IMR-90 (cell line): ENCODE measurements around the gene SYT17. TPM values are rescaled to one million over a fixed set of nuclear protein-coding genes. Genes with fewer than 3 reads are reported as not detected.

Experiments
- ATAC-seq: fragments of 200-7000 bp; cut with Tn5 transposase; 2 replicates; pipeline ENCODE4 v1.9.1; 2020; ENCODE audit warnings: low read depth, mild to moderate bottlenecking, moderate library complexity
- BruUV-seq: library from RNA; stranded (reverse); fragments of 400-500 nt; replicated peaks from 2 replicates; lab custom pipeline; 2021; lab: Mats Ljungman, UMichigan
- CTCF ChIA-PET: fragments of 300-600 bp; formaldehyde crosslinking; extraction: SDS; loops from one replicate; lab custom pipeline; 2021; ENCODE audit warnings: antibody characterized with exemption; lab: Yijun Ruan, JAX
- POLR2A ChIA-PET: fragments of 300-600 bp; sonication (Branson Sonifier 250); formaldehyde crosslinking; loops from one replicate; lab custom pipeline; 2022; ENCODE audit warnings: antibody characterized with exemption; ENCODE audit not compliant: unreplicated experiment; lab: Charles Lee
- DNase-seq: peaks from one replicate; pipeline ENCODE4 v3.0.0; 2013
- H2AFZ ChIP-seq: replicated peaks from 2 replicates; pipeline ENCODE3; 2013; ENCODE audit warnings: low read length, mild to moderate bottlenecking; ENCODE audit not compliant: poor library complexity
- H2AK5ac ChIP-seq: 2 replicates; pipeline ENCODE4 v1.6.1; 2013; ENCODE audit warnings: low read depth, low read length, inconsistent platforms
- H2AK9ac ChIP-seq: replicated peaks from 2 replicates; pipeline ENCODE3; 2013; ENCODE audit warnings: mild to moderate bottlenecking, low read depth, low read length, moderate library complexity; ENCODE audit not compliant: poor library complexity
- H2BK120ac ChIP-seq: 2 replicates; pipeline ENCODE4 v1.6.1; 2013; ENCODE audit warnings: low read depth, low read length, inconsistent platforms
- H2BK15ac ChIP-seq: 3 replicates; pipeline ENCODE4 v1.6.1; 2013; ENCODE audit warnings: low read depth, low read length, inconsistent platforms
- H2BK20ac ChIP-seq: 2 replicates; pipeline ENCODE4 v1.6.1; 2013; ENCODE audit warnings: low read depth, mild to moderate bottlenecking, inconsistent platforms, low read length, moderate library complexity
- H2BK5ac ChIP-seq: 2 replicates; pipeline ENCODE4 v1.6.1; 2013; ENCODE audit warnings: mild to moderate bottlenecking, low read depth, low read length, inconsistent platforms; ENCODE audit not compliant: poor library complexity, severe bottlenecking
- H3K14ac ChIP-seq: replicated peaks from 2 replicates; pipeline ENCODE4 v1.6.1; 2013; ENCODE audit warnings: low read depth, low read length, inconsistent platforms
- H3K18ac ChIP-seq: 2 replicates; pipeline ENCODE4 v1.6.1; 2013; ENCODE audit warnings: low read depth, low read length, control low read depth
- H3K23ac ChIP-seq: 2 replicates; pipeline ENCODE4 v1.6.1; 2013; ENCODE audit warnings: low read depth, low read length, inconsistent platforms
- H3K27ac ChIP-seq: 2 replicates; pipeline ENCODE4 v1.5.1; 2013; ENCODE audit warnings: mild to moderate bottlenecking, control low read depth, low read length; ENCODE audit not compliant: insufficient read depth
- H3K27me3 ChIP-seq: 2 replicates; pipeline ENCODE4 v1.6.1; 2013; ENCODE audit warnings: low read length; ENCODE audit not compliant: control insufficient read depth, insufficient read depth
- H3K36me3 ChIP-seq: 2 replicates; pipeline ENCODE4 v1.6.1; 2013; ENCODE audit warnings: low read length, mixed read lengths; ENCODE audit not compliant: control insufficient read depth, insufficient read depth
- H3K4ac ChIP-seq: 2 replicates; pipeline ENCODE4 v1.6.1; 2013; ENCODE audit warnings: low read depth, low read length, inconsistent platforms
- H3K4me1 ChIP-seq: 2 replicates; pipeline ENCODE4 v1.6.1; 2013; ENCODE audit warnings: low read length, mixed read lengths; ENCODE audit not compliant: control insufficient read depth, insufficient read depth
- H3K4me2 ChIP-seq: 2 replicates; pipeline ENCODE4 v1.6.1; 2013; ENCODE audit warnings: low read depth, mild to moderate bottlenecking, control low read depth, low read length, moderate library complexity
- H3K4me3 ChIP-seq: 2 replicates; pipeline ENCODE4 v1.5.1; 2013; ENCODE audit warnings: low read depth, mild to moderate bottlenecking, control low read depth, low read length, moderate library complexity; ENCODE audit not compliant: insufficient read depth
- H3K56ac ChIP-seq: 2 replicates; pipeline ENCODE4 v1.6.1; 2013; ENCODE audit warnings: low read length, inconsistent platforms; ENCODE audit not compliant: insufficient read depth; ENCODE audit errors: extremely low read depth
- H3K79me1 ChIP-seq, 2 experiments: 2 replicates each; pipeline ENCODE4 v1.6.1; 2013; ENCODE audit warnings: low read length in 2 of 2, inconsistent platforms in 1 of 2, low read depth in 1 of 2
- H3K9ac ChIP-seq: 2 replicates; pipeline ENCODE4 v1.6.1; 2013; ENCODE audit warnings: low read depth, low read length, control low read depth
- H3K9me1 ChIP-seq: 2 replicates; pipeline ENCODE4 v1.6.1; 2013; ENCODE audit warnings: low read length, inconsistent platforms; ENCODE audit not compliant: insufficient read depth
- H3K9me3 ChIP-seq: 2 replicates; pipeline ENCODE4 v1.6.1; 2013; ENCODE audit warnings: low read length; ENCODE audit not compliant: control insufficient read depth, insufficient read depth
- H4K20me1 ChIP-seq: 2 replicates; pipeline ENCODE4 v1.6.1; 2013; ENCODE audit warnings: low read length, inconsistent platforms; ENCODE audit not compliant: insufficient read depth
- H4K5ac ChIP-seq: 2 replicates; pipeline ENCODE4 v1.6.1; 2013; ENCODE audit warnings: mild to moderate bottlenecking, low read depth, low read length, control low read depth
- H4K8ac ChIP-seq, 2 experiments: 2 replicates each; pipeline ENCODE4 v1.6.1; 2013; ENCODE audit warnings: low read depth in 2 of 2, low read length in 2 of 2, control low read depth in 1 of 2, inconsistent platforms in 1 of 2
- H4K91ac ChIP-seq: 2 replicates; pipeline ENCODE4 v1.6.1; 2013; ENCODE audit warnings: low read depth, low read length, inconsistent platforms; ENCODE audit not compliant: insufficient read depth
- BHLHE40 ChIP-seq: fragments of 150-350 bp; IDR thresholded peaks from 2 replicates; pipeline ENCODE4 v1.6.1; 2016; ENCODE audit warnings: mild to moderate bottlenecking, low read depth, low read length
- CEBPB ChIP-seq: IDR thresholded peaks from 2 replicates; pipeline ENCODE4 v1.6.1; 2012; ENCODE audit warnings: low read depth, low read length, improper control_type of control experiment
- CHD1 ChIP-seq: IDR thresholded peaks from 2 replicates; pipeline ENCODE4 v1.6.1; 2012; ENCODE audit warnings: low read depth, low read length, improper control_type of control experiment
- CTCF ChIP-seq: conservative IDR thresholded peaks from 2 replicates; pipeline ENCODE4 v1.5.1; 2012; ENCODE audit warnings: mild to moderate bottlenecking, low read depth, low read length, improper control_type of control experiment
- ELK1 ChIP-seq: fragments of 150-350 bp; IDR thresholded peaks from 2 replicates; pipeline ENCODE4 v1.6.1; 2016; ENCODE audit warnings: low read depth, mild to moderate bottlenecking, low read length, moderate library complexity, borderline replicate concordance
- FOS ChIP-seq: fragments of 150-350 bp; IDR thresholded peaks from 2 replicates; pipeline ENCODE4 v1.6.1; 2016; ENCODE audit warnings: low read depth, low read length
- MAFK ChIP-seq: IDR thresholded peaks from 2 replicates; pipeline ENCODE4 v1.6.1; 2012; ENCODE audit warnings: low read depth, low read length, improper control_type of control experiment
- MAZ ChIP-seq: IDR thresholded peaks from 2 replicates; pipeline ENCODE4 v1.6.1; 2012; ENCODE audit warnings: low read depth, mild to moderate bottlenecking, low read length, improper control_type of control experiment, moderate library complexity, borderline replicate concordance
- MXI1 ChIP-seq: IDR thresholded peaks from 2 replicates; pipeline ENCODE4 v1.6.1; 2012; ENCODE audit warnings: low read depth, mild to moderate bottlenecking, low read length, moderate library complexity, borderline replicate concordance
- NFE2L2 ChIP-seq: fragments of 150-350 bp; IDR thresholded peaks from 2 replicates; pipeline ENCODE4 v1.6.1; 2016; ENCODE audit warnings: low read depth, mild to moderate bottlenecking, low read length
- POLR2A ChIP-seq: IDR thresholded peaks from 2 replicates; pipeline ENCODE4 v1.6.1; 2012; ENCODE audit warnings: mild to moderate bottlenecking, low read depth, low read length
- RAD21 ChIP-seq: IDR thresholded peaks from 2 replicates; pipeline ENCODE4 v1.6.1; 2012; ENCODE audit warnings: low read length, improper control_type of control experiment
- RCOR1 ChIP-seq: IDR thresholded peaks from 2 replicates; pipeline ENCODE4 v1.6.1; 2012; ENCODE audit warnings: mild to moderate bottlenecking, low read length, improper control_type of control experiment; ENCODE audit not compliant: insufficient replicate concordance
- RFX5 ChIP-seq: IDR thresholded peaks from 2 replicates; pipeline ENCODE4 v1.8.0; 2012; ENCODE audit warnings: low read depth, mild to moderate bottlenecking, low read length, moderate library complexity
- SMC3 ChIP-seq: fragments of 150-350 bp; IDR thresholded peaks from 2 replicates; pipeline ENCODE4 v1.6.1; 2016; ENCODE audit warnings: low read depth, mild to moderate bottlenecking, antibody characterized with exemption, low read length, moderate library complexity
- WGBS, 2 experiments: methylation state at CpG; one replicate each; pipeline versions ENCODE4 v1.1.5 to v1.1.7; 2013; ENCODE audit warnings: missing lambda C conversion rate in 2 of 2; ENCODE audit not compliant: insufficient read length in 1 of 2; ENCODE audit errors: extremely low coverage in 2 of 2; 5-methylcytosine and 5-hydroxymethylcytosine counted together
- dilution Hi-C: fragments of 300-500 bp; cut with HindIII; formaldehyde crosslinking; loops from one replicate; pipeline ENCODE4 v1.14.3; 2018; ENCODE audit warnings: low sequenced_read_pairs; ENCODE audit not compliant: unreplicated experiment
- in situ Hi-C: fragments of 300-500 bp; cut with MboI; formaldehyde crosslinking; loops from 3 replicates; pipeline ENCODE4 v1.14.3; 2019; ENCODE audit warnings: low sequenced_read_pairs, inconsistent platforms, mixed read lengths
- intact Hi-C: fragments of 100-400 bp; cut with micrococcal nuclease; formaldehyde crosslinking; loops from 2 replicates; pipeline ENCODE4 v1.10.0; 2022
- polyA plus RNA-seq, 3 experiments: library from polyadenylated mRNA; depleted of rRNA; stranded (reverse); fragments of >200 nt; gene quantifications; 2 replicates each; pipeline ENCODE4 v1.2.3, GENCODE V29; 2012; ENCODE audit warnings: low replicate concordance in 1 of 3
- total RNA-seq: library from RNA; depleted of rRNA; stranded (reverse); fragments of >200 nt; gene quantifications from 2 replicates; pipeline ENCODE4 v1.2.3, GENCODE V29; 2012
- TF ChIP-seq, protein P1 (sequence below): fragments of 150-350 bp; IDR thresholded peaks from 2 replicates; pipeline ENCODE4 v1.6.1; 2017; ENCODE audit warnings: mild to moderate bottlenecking, antibody characterized with exemption, low read length, low read depth

The SYT17 gene
- total and polyA plus RNA-seq, 2 of the 4 experiments (the other 2 are of a cell fraction), result not detected

DNA sequence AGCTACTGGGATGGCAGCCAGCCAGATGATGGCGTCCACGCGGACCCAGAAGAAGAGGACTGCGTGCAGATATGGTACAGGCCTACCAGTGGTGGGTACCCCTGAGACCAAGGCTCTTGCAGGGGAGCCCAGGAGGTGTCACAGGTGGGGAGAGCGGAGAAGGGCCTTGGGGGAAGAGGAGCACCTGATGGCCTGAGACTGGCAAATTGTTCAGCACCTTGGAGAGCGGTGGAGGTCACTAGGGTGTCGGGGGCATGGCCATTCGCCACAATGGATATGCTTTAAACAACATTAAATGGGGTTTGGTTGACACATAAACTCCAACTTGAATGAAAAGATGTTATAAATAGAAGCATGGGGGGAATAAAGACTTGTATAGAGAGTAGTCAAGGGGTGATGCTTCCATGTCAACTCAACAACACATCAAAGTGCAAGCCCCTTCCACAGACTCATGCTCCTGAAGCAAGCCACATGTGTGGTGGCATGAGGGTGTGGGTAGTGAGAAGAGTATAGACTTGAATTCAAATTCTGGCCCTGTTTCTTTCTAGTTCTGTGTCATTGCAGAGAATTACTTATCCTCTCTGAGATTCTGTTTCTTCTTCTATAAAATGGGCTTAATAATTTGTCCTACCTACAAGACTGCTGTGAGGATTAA lies 139.7 kb downstream of the SYT17 start:
- Histone ChIP-seq H3K27me3 (no peaks in the 10 kb centered on the region), H3K36me3 (no peaks in the 10 kb centered on the region), H3K18ac (no peak overlapping the region), H3K9ac (no peak overlapping the region), H2AFZ (no peak overlapping the region), H3K9me1 (no peaks in the 10 kb centered on the region), H3K4me1 (no peaks in the 10 kb centered on the region), H3K14ac (no peak overlapping the region), H2AK9ac (no peak overlapping the region), H3K9me3 (no peaks in the 10 kb centered on the region), H3K23ac (no peak overlapping the region), H2BK5ac (no peak overlapping the region), H2BK20ac (no peak overlapping the region), H4K8ac (no peak overlapping the region), H3K27ac (no peak overlapping the region), H4K5ac (no peak overlapping the region), H2BK15ac (no peak overlapping the region), H3K4me3 (no peak overlapping the region), H3K4me2 (no peak overlapping the region), H4K91ac (no peak overlapping the region), H4K20me1 (no peaks in the 10 kb centered on the region), H3K56ac (no peak overlapping the region), H2BK120ac (no peak overlapping the region), H3K79me1 (no peaks in the 10 kb centered on the region), H3K4ac (no peak overlapping the region), H2AK5ac (no peak overlapping the region)
- BruUV-seq, result no TSS peak
- no peak for TF ChIP-seq RCOR1
- no peak for TF ChIP-seq MXI1
- TF ChIP-seq NFE2L2, result no peak
- TF ChIP-seq FOS, result no peak
- TF ChIP-seq CHD1, result no peak
- TF ChIP-seq RAD21, result no peak
- no peak for TF ChIP-seq BHLHE40
- TF ChIP-seq CEBPB, result no peak
- TF ChIP-seq ELK1, result no peak
- no peak for TF ChIP-seq CTCF
- TF ChIP-seq MAZ, result no peak
- TF ChIP-seq SMC3, result no peak
- no peak for TF ChIP-seq RFX5
- TF ChIP-seq POLR2A, result no peak
- no peak for TF ChIP-seq MAFK
- TF ChIP-seq, protein P1, sequence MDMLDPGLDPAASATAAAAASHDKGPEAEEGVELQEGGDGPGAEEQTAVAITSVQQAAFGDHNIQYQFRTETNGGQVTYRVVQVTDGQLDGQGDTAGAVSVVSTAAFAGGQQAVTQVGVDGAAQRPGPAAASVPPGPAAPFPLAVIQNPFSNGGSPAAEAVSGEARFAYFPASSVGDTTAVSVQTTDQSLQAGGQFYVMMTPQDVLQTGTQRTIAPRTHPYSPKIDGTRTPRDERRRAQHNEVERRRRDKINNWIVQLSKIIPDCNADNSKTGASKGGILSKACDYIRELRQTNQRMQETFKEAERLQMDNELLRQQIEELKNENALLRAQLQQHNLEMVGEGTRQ, result no peak
- no peak for DNase-seq
- dilution Hi-C loops, result no loop called here
- POLR2A ChIA-PET, result no interaction called here
- intact Hi-C loops, result no loop called here
- in situ Hi-C loops, result no loop called here
- no peak for ATAC-seq
- CTCF ChIA-PET, result no interaction called here
- WGBS, 2 experiments, result no CpG with 5 or more reads among the region's 8 CpGs
